Measurements from ENCODE around the gene RRP1B.
"Not testable (repeated sequence)": the region's sequence is repeated elsewhere in the genome, so short reads cannot be mapped to it uniquely, and the experiment has no call there.

The RRP1B gene

GRCh38 chr21:43669828-43670605 lies 10.7 kb downstream of the RRP1B start:
- DNase-seq (ENCODE audit: low read depth in 2 of 2), result no peak

GRCh38 chr21:43675871-43676270 lies 16.5 kb downstream of the RRP1B start:
- DNase-seq (ENCODE audit: low read depth in 2 of 2), result no peak

GRCh38 chr21:43676391-43676790 lies 17.0 kb downstream of the RRP1B start:
- DNase-seq (ENCODE audit: low read depth in 2 of 2), result no peak

- no peak for DNase-seq (ENCODE audit: low read depth in 2 of 2)
Observed at GRCh38 chr21:43679951-43680350, 20.6 kb downstream of the RRP1B start.

GRCh38 chr21:43680421-43680820 lies 21.1 kb downstream of the RRP1B start:
- DNase-seq (ENCODE audit: low read depth in 2 of 2), result not testable (repeated sequence)

- no peak for DNase-seq (ENCODE audit: low read depth in 2 of 2)
Observed at GRCh38 chr21:43681650-43682049, 22.3 kb downstream of the RRP1B start.

- DNase-seq (ENCODE audit: low read depth in 2 of 2), result no peak
Observed at GRCh38 chr21:43684424-43684823, 25.1 kb downstream of the RRP1B start.

GRCh38 chr21:43686811-43687565 lies 27.6 kb downstream of the RRP1B start:
- DNase-seq (ENCODE audit: low read depth in 2 of 2), result no peak

- DNase-seq (ENCODE audit: low read depth in 2 of 2), result no peak
Observed at GRCh38 chr21:43687566-43688399, 28.4 kb downstream of the RRP1B start.

GRCh38 chr21:43688906-43689305 lies 29.5 kb downstream of the RRP1B start:
- no peak for DNase-seq (ENCODE audit: low read depth in 2 of 2)

- DNase-seq (ENCODE audit: low read depth in 2 of 2), result no peak
Observed at GRCh38 chr21:43689556-43690337, 30.4 kb downstream of the RRP1B start.

GRCh38 chr21:43690346-43690745 lies 31.0 kb downstream of the RRP1B start:
- no peak for DNase-seq (ENCODE audit: low read depth in 2 of 2)

GRCh38 chr21:43691086-43691795 lies 31.9 kb downstream of the RRP1B start:
- DNase-seq (ENCODE audit: low read depth in 2 of 2), result no peak

- no peak for DNase-seq (ENCODE audit: low read depth in 2 of 2)
Observed at GRCh38 chr21:43691801-43692200, 32.4 kb downstream of the RRP1B start.

GRCh38 chr21:43692949-43693348 lies 33.6 kb downstream of the RRP1B start:
- no peak for DNase-seq (ENCODE audit: low read depth in 2 of 2)

GRCh38 chr21:43693981-43694380 lies 34.6 kb downstream of the RRP1B start:
- no peak for DNase-seq (ENCODE audit: low read depth in 2 of 2)

GRCh38 chr21:43694437-43695079 lies 35.2 kb downstream of the RRP1B start:
- no peak for DNase-seq (ENCODE audit: low read depth in 2 of 2)

- DNase-seq (ENCODE audit: low read depth in 2 of 2), result no peak
Observed at GRCh38 chr21:43696214-43696613, 36.9 kb downstream of the RRP1B start.

- no peak for DNase-seq (ENCODE audit: low read depth in 2 of 2)
Observed at GRCh38 chr21:43697758-43698643, 38.6 kb downstream of the RRP1B start.

- not testable (repeated sequence) for DNase-seq (ENCODE audit: low read depth in 2 of 2)
Observed at GRCh38 chr21:43699492-43699777, 40.1 kb downstream of the RRP1B start.

Measured in stimulated activated CD4-positive, alpha-beta T cell treated with anti-CD3 and anti-CD28 coated beads, Interleukin-4, amount 100 ng/mL, for 48 hours (primary cell).